Measurements from ENCODE around the gene CAPN5. TPM values are rescaled to one million over a fixed set of nuclear protein-coding genes. Genes with fewer than 3 reads are reported as not detected.
"Not testable (repeated sequence)": the region's sequence is repeated elsewhere in the genome, so short reads cannot be mapped to it uniquely, and the experiment has no call there.

CAPN5 gene
- 1 to 10 TPM; 2.8 to 6.1 (median 3.6) TPM for total RNA-seq

DNA sequence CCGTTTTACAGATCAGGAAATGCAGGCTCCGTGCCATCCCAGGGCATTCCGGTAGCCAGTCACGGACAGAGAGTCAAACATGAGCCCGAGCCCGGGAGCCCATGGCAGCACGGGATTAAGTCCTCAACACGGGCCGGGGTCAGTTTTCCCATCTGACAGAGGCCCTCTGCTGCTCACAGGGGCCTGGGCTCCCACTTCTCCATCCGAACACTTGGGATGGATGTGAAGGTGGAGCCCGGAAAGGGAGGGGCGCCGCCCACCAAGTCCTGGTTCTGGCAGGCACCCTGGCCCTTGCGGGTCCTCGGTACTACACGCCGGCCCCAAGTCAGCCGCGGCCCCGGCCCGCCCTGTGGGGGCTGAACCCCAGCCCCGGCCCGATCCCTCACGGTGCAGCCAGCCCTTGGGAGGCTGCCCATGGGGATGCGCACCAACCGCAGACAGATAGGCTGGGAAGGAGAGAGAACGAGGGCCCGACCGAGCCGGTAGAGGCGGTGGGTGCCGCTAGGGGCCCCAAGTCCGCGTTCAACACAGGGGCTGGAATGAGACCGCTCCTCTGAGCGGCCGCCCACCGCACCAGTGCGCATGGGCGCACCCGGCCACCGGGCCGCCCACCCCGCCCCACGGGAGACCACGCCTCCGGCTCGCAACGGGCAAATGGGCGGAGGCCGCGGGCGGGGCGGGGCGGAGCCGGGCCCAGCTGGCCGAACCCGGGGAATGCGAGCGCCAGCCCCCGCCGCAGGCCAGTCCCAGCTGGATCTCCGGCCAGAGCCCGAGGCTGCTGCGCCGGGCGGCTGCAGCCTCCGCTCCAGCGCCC lies at the start of gene CAPN5:
TSS of gene CAPN5 (plus strand) at position 743 of the 814 bp plus-strand sequence. CDS start 17,916 bp downstream, outside the sequence.
- peak; percentile 78 to 80 for DNase-seq (ENCODE audit: low spot score in 2 of 2)
- TF ChIP-seq POLR2AphosphoS5 (IDR thresholded peaks at IDR 0.05), result peak; percentile 55 to 70 (median 68)
- TF ChIP-seq, protein P1, sequence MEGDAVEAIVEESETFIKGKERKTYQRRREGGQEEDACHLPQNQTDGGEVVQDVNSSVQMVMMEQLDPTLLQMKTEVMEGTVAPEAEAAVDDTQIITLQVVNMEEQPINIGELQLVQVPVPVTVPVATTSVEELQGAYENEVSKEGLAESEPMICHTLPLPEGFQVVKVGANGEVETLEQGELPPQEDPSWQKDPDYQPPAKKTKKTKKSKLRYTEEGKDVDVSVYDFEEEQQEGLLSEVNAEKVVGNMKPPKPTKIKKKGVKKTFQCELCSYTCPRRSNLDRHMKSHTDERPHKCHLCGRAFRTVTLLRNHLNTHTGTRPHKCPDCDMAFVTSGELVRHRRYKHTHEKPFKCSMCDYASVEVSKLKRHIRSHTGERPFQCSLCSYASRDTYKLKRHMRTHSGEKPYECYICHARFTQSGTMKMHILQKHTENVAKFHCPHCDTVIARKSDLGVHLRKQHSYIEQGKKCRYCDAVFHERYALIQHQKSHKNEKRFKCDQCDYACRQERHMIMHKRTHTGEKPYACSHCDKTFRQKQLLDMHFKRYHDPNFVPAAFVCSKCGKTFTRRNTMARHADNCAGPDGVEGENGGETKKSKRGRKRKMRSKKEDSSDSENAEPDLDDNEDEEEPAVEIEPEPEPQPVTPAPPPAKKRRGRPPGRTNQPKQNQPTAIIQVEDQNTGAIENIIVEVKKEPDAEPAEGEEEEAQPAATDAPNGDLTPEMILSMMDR (IDR thresholded peaks at IDR 0.05), result peak in 1 of 3 donors; percentile 28
- peak; percentile 81 for TF ChIP-seq POLR2A (IDR thresholded peaks at IDR 0.05)
- H3K9me3 ChIP-seq, result no peaks in the 10 kb centered on the region
- no peaks in the 10 kb centered on the region for H3K27me3 ChIP-seq
- peak within 1 kb of the TSS; percentile 65 to 94 (median 66) for H3K4me3 ChIP-seq
- intact Hi-C loops (cut with DNase I; ENCODE audit: low total_unique reads), result loop anchor here (1.0 to 10.0 kb wide), 2 partner anchors 58 to 252 kb away; no protein-coding TSS in a partner anchor
- H3K4me1 ChIP-seq, result no peaks in the 10 kb centered on the region
- peak within 1 kb of the TSS; percentile 84 to 98 for H3K27ac ChIP-seq
- H3K36me3 ChIP-seq, result no peaks in the 10 kb centered on the region

DNA sequence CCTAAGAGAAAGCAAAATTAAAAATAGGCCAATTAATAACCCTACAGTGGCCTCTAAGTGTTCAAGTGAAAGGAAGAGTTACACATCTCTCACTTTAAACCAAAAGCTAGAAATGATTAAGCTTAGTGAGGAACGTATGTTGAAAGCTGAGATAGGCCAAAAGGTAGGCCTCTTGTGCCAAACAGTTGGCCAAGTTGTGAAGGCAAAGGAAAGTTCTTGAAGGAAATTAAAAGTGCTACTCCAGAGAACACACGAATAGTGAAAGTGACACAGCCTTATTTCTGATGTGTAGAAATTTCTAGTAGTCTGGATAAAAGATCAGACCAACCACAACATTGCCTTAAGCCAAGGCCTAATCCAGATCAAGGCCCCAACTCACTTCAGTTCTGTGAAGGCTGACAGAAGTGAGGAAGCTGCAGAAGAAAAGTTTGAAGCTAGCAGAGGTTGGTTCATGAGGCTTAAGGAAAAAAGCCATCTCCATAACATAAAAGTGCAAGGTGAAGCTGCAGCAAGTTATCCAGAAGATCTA lies 48.3 kb upstream of the CAPN5 start:
- H3K27ac ChIP-seq; H3K4me1 ChIP-seq; DNase-seq (ENCODE audit: low spot score in 2 of 2); H3K9me3 ChIP-seq; H3K4me3 ChIP-seq; intact Hi-C loops (cut with DNase I; ENCODE audit: low total_unique reads); H3K36me3 ChIP-seq; H3K27me3 ChIP-seq: not testable (repeated sequence)

DNA sequence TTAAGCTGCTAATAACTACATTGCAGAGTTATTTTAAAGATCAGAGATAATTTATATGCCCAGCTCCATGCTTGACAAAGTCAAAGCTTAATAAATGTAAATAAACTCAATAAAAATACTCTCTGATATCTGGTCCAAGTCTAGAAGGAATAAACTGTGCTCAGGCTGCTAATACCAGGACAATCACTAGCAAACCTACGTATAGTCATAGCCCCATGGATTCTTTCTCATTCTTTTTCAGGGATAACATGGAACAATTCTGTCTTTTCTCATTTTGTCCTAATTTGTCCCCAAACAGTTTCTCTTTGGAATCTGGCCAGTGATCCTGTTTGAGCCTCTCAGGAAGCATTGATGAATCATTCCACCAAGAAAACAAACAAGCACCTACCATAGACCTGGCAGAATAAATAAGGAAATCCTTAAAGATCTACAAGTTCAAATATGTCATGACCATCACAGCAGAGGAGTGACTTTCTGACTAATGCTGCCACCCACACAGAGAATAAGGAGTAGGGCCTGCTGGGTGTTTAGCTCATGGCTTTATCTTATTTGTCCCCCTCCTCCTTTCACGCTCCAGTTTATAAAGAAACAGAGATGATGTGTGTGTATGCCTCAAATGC lies 46.7 kb upstream of the CAPN5 start:
- H3K4me1 ChIP-seq, result no peaks in the 10 kb centered on the region
- no peaks in the 10 kb centered on the region for H3K27me3 ChIP-seq
- TF ChIP-seq POLR2A (IDR thresholded peaks at IDR 0.05), result no peak
- TF ChIP-seq, protein P1 (IDR thresholded peaks at IDR 0.05), result no peak
- TF ChIP-seq POLR2AphosphoS5 (IDR thresholded peaks at IDR 0.05), result no peak
- no peaks in the 10 kb centered on the region for H3K36me3 ChIP-seq
- H3K9me3 ChIP-seq, result no peaks in the 10 kb centered on the region
- intact Hi-C loops (cut with DNase I; ENCODE audit: low total_unique reads), result loop anchor here (5.0 kb wide), 1 partner anchor 158 kb away; the partner anchor contains the start of gene ACER3
- DNase-seq (ENCODE audit: low spot score in 2 of 2), result no peak
- no peak overlapping the region for H3K4me3 ChIP-seq
- H3K27ac ChIP-seq, result no peak overlapping the region

DNA sequence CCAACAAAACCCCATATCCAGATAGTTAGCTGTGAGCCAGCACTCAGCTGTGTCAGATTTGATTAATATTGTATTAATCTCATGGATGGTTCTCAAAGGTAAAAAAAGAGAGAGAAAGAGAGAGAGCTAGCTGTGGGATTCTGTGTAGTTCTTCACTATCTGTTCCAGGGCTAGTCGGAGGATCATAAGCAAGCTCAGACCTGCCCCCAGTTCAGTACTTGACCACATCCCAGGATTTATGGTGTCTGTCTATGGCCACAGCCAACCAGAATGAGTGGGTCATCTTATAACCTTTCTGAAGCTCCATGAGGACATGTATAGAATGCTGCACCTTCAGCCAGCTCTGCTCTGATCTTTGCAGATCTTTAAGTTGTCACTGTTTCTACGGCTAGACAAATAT lies 46.0 kb upstream of the CAPN5 start:
- H3K4me1 ChIP-seq, result no peaks in the 10 kb centered on the region
- H3K27me3 ChIP-seq, result no peaks in the 10 kb centered on the region
- H3K9me3 ChIP-seq, result no peaks in the 10 kb centered on the region
- no peaks in the 10 kb centered on the region for H3K36me3 ChIP-seq
- TF ChIP-seq, protein P1 (IDR thresholded peaks at IDR 0.05), result no peak
- no peak for TF ChIP-seq POLR2AphosphoS5 (IDR thresholded peaks at IDR 0.05)
- TF ChIP-seq POLR2A (IDR thresholded peaks at IDR 0.05), result no peak
- no peak overlapping the region for H3K4me3 ChIP-seq
- DNase-seq (ENCODE audit: low spot score in 2 of 2), result no peak
- no peak overlapping the region for H3K27ac ChIP-seq
- intact Hi-C loops (cut with DNase I; ENCODE audit: low total_unique reads), result loop anchor here (5.0 kb wide), 1 partner anchor 158 kb away; the partner anchor contains the start of gene ACER3

DNA sequence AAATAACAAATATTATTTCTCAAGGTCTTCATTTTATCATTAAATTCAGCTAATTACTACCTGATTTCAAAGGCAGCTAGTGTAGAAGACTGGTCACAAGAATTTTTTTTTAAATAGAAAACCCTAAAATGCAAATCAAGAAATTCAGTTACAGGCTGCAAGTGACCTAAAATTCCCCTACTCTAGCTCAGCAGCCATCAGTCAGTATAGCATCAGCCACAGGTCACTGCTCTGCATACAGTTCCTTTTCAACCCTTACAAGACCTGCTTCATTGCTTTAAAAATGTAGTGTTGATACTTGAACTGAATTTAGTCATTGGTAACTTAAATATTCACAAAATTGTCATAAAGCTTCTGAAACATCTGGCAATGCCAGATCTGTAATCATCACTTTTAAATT lies 42.0 kb upstream of the CAPN5 start:
- H3K4me1 ChIP-seq, result no peaks in the 10 kb centered on the region
- intact Hi-C loops (cut with DNase I; ENCODE audit: low total_unique reads), result loop anchor here (1.0 to 5.0 kb wide), 2 partner anchors 7 to 162 kb away; partner anchors contain the start of gene ACER3
- peaks cover 0 to 4% of the 10 kb centered on the region in 2 donors for H3K27me3 ChIP-seq
- H3K36me3 ChIP-seq, result no peaks in the 10 kb centered on the region
- no peak overlapping the region for H3K4me3 ChIP-seq
- H3K9me3 ChIP-seq, result no peaks in the 10 kb centered on the region
- TF ChIP-seq, protein P1 (IDR thresholded peaks at IDR 0.05), result no peak
- TF ChIP-seq POLR2AphosphoS5 (IDR thresholded peaks at IDR 0.05), result no peak
- H3K27ac ChIP-seq, result no peak overlapping the region
- no peak for DNase-seq (ENCODE audit: low spot score in 2 of 2)
